Peyer's patch (tissue), 4 donors: ENCODE results near the gene ETFA.

Experiments used
- CTCF ChIP-seq, 6 experiments: fragments of 450-650 bp in 4 of 6; fragments of 200-600 bp in 2 of 6; sonication (generic) in 1 of 6; IDR thresholded peaks; one replicate each; pipeline ENCODE4 v1.5.1; 2017 to 2019; ENCODE audit warnings: antibody characterized with exemption in 6 of 6, mild to moderate bottlenecking in 3 of 6, moderate library complexity in 1 of 6
- POLR2A ChIP-seq, 2 donors: fragments of 450-650 bp; IDR thresholded peaks; one replicate each; pipeline ENCODE4 v1.5.1; 2017; ENCODE audit warnings: antibody characterized with exemption in 2 of 2, mild to moderate bottlenecking in 2 of 2, moderate library complexity in 2 of 2

GRCh38 chr15:76169018-76169417 is 142.3 kb downstream of the ETFA start:
- TF ChIP-seq CTCF (IDR thresholded peaks at IDR 0.05) (no peak), POLR2A (IDR thresholded peaks at IDR 0.05) (no peak)
